ENCODE data around the gene TGFB3.

DNA sequence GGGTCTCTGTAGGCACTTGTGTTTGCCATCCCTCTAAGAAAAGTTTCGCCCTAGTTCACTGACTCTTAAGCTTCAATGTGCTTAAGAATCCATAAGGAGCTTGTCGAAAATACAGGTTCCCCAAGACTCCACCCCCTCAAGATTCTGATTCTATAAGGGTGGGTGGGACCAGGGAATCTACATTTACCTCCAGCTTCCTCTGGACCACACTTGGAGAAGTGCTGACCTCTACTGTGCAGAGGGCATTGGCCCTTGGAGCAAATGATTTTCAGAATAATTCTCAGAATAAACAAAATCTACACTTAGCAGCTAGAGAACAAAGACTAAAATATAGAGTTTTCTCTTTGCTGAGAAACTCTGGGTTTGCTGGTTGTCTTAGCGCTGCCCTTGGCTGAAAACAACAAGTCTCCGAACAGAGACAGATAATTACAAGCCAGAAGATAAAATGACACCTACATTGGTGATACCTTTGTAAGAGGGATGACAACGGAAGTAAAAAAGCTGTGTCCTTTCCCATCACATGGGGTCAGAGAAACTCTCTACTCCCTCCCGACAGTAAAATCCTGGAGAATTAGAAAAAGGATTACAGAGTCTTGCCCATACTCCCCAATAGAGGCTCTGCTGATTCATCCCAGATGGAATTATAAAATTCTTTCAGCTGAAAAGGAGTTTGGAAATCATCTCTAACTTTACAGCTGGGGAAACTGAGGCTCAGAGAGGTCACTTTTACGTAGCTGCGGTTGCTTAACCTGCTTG is 4.8 kb downstream of the TGFB3 start:
- TF ChIP-seq ARNT (IDR thresholded peaks at IDR 0.05) (no peak), HDGF (IDR thresholded peaks at IDR 0.05; ENCODE audit: borderline replicate concordance) (no peak)
- TF ChIP-seq, protein P1, sequence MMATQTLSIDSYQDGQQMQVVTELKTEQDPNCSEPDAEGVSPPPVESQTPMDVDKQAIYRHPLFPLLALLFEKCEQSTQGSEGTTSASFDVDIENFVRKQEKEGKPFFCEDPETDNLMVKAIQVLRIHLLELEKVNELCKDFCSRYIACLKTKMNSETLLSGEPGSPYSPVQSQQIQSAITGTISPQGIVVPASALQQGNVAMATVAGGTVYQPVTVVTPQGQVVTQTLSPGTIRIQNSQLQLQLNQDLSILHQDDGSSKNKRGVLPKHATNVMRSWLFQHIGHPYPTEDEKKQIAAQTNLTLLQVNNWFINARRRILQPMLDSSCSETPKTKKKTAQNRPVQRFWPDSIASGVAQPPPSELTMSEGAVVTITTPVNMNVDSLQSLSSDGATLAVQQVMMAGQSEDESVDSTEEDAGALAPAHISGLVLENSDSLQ (IDR thresholded peaks at IDR 0.05): no peak

All from HEK293T (cell line).